ENCODE results near the gene PRR14L. TPM values are rescaled to one million over a fixed set of nuclear protein-coding genes. Genes with fewer than 3 reads are reported as not detected.

The PRR14L gene
- total and polyA plus RNA-seq, 4 donors: 4.5 to 20.2 (median 13.4) TPM

GRCh38 chr22:31752096-31752847 lies 2.3 kb upstream of the PRR14L start:
- Histone ChIP-seq H3K4me1 (ENCODE audit: control insufficient read depth in 4 of 4, insufficient read depth in 4 of 4, low read length in 3 of 4) (peaks cover 6 to 69% (median 52%) of the 10 kb centered on the region in 4 donors), H3K27me3 (ENCODE audit: control insufficient read depth in 4 of 4, insufficient read depth in 4 of 4, low read length in 3 of 4) (no peaks in the 10 kb centered on the region), H3K9ac (ENCODE audit: low read depth in 1 of 2, low read length in 2 of 2) (peak overlapping the region; percentile 75 to 99), H3K9me3 (ENCODE audit: control insufficient read depth in 4 of 4, low read length in 3 of 4) (no peaks in the 10 kb centered on the region), H3K27ac (ENCODE audit: low read depth in 1 of 2, low read length in 2 of 2) (peak overlapping the region; percentile 90 to 97), H3K4me3 (ENCODE audit: low read depth in 1 of 3, low read length in 3 of 3) (no peak overlapping the region), H3K36me3 (ENCODE audit: control insufficient read depth in 4 of 4, insufficient read depth in 3 of 4, low read depth in 1 of 4, low read length in 3 of 4) (no peaks in the 10 kb centered on the region)
- WGBS: 84% methylated on average over 7 of the region's 7 CpGs
- DNase-seq (ENCODE audit: low spot score): no peak
- TF ChIP-seq RAD21 (IDR thresholded peaks at IDR 0.05) (no peak), HNF4G (IDR thresholded peaks at IDR 0.05) (no peak), JUND (IDR thresholded peaks at IDR 0.05) (no peak), EGR1 (IDR thresholded peaks at IDR 0.05; ENCODE audit: low read depth in 2 of 2) (no peak), NR2F2 (IDR thresholded peaks at IDR 0.05) (no peak), SP1 (IDR thresholded peaks at IDR 0.05) (no peak), YY1 (IDR thresholded peaks at IDR 0.05) (no peak), HNF4A (conservative IDR thresholded peaks at IDR 0.05) (no peak), TAF1 (conservative IDR thresholded peaks at IDR 0.05) (no peak), GABPA (IDR thresholded peaks at IDR 0.05 in 1 of 2, conservative IDR thresholded peaks at IDR 0.05 in 1 of 2) (no peak)
- TF ChIP-seq, protein P1, sequence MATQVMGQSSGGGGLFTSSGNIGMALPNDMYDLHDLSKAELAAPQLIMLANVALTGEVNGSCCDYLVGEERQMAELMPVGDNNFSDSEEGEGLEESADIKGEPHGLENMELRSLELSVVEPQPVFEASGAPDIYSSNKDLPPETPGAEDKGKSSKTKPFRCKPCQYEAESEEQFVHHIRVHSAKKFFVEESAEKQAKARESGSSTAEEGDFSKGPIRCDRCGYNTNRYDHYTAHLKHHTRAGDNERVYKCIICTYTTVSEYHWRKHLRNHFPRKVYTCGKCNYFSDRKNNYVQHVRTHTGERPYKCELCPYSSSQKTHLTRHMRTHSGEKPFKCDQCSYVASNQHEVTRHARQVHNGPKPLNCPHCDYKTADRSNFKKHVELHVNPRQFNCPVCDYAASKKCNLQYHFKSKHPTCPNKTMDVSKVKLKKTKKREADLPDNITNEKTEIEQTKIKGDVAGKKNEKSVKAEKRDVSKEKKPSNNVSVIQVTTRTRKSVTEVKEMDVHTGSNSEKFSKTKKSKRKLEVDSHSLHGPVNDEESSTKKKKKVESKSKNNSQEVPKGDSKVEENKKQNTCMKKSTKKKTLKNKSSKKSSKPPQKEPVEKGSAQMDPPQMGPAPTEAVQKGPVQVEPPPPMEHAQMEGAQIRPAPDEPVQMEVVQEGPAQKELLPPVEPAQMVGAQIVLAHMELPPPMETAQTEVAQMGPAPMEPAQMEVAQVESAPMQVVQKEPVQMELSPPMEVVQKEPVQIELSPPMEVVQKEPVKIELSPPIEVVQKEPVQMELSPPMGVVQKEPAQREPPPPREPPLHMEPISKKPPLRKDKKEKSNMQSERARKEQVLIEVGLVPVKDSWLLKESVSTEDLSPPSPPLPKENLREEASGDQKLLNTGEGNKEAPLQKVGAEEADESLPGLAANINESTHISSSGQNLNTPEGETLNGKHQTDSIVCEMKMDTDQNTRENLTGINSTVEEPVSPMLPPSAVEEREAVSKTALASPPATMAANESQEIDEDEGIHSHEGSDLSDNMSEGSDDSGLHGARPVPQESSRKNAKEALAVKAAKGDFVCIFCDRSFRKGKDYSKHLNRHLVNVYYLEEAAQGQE (IDR thresholded peaks at IDR 0.05): no peak

- H3K4me1 ChIP-seq (ENCODE audit: control insufficient read depth in 4 of 4, insufficient read depth in 4 of 4, low read length in 3 of 4): peaks cover 6 to 57% (median 44%) of the 10 kb centered on the region in 4 donors
- H3K36me3 ChIP-seq (ENCODE audit: control insufficient read depth in 4 of 4, insufficient read depth in 3 of 4, low read depth in 1 of 4, low read length in 3 of 4): no peaks in the 10 kb centered on the region
- no peak for DNase-seq (ENCODE audit: low spot score)
- peak overlapping the region; percentile 54 to 79 for H3K9ac ChIP-seq (ENCODE audit: low read depth in 1 of 2, low read length in 2 of 2)
- peak overlapping the region in 1 of 3 donors; percentile 79 for H3K4me3 ChIP-seq (ENCODE audit: low read depth in 1 of 3, low read length in 3 of 3)
- 68% methylated on average over 16 of the region's 16 CpGs for WGBS
- TF ChIP-seq EGR1 (IDR thresholded peaks at IDR 0.05; ENCODE audit: low read depth in 2 of 2): no peak
- TF ChIP-seq FOXA1 (IDR thresholded peaks at IDR 0.05): no peak
- TF ChIP-seq HNF4A (conservative IDR thresholded peaks at IDR 0.05): no peak
- TF ChIP-seq, protein P2, sequence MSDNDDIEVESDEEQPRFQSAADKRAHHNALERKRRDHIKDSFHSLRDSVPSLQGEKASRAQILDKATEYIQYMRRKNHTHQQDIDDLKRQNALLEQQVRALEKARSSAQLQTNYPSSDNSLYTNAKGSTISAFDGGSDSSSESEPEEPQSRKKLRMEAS (IDR thresholded peaks at IDR 0.05): no peak
- TF ChIP-seq RAD21 (IDR thresholded peaks at IDR 0.05): no peak
- TF ChIP-seq, protein P1 (IDR thresholded peaks at IDR 0.05): no peak
- no peak for TF ChIP-seq TAF1 (conservative IDR thresholded peaks at IDR 0.05)
- no peak for TF ChIP-seq JUND (IDR thresholded peaks at IDR 0.05)
- no peak for TF ChIP-seq NR2F2 (IDR thresholded peaks at IDR 0.05)
- TF ChIP-seq, protein P3, sequence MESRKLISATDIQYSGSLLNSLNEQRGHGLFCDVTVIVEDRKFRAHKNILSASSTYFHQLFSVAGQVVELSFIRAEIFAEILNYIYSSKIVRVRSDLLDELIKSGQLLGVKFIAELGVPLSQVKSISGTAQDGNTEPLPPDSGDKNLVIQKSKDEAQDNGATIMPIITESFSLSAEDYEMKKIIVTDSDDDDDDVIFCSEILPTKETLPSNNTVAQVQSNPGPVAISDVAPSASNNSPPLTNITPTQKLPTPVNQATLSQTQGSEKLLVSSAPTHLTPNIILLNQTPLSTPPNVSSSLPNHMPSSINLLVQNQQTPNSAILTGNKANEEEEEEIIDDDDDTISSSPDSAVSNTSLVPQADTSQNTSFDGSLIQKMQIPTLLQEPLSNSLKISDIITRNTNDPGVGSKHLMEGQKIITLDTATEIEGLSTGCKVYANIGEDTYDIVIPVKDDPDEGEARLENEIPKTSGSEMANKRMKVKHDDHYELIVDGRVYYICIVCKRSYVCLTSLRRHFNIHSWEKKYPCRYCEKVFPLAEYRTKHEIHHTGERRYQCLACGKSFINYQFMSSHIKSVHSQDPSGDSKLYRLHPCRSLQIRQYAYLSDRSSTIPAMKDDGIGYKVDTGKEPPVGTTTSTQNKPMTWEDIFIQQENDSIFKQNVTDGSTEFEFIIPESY (IDR thresholded peaks at IDR 0.05): no peak
- H3K9me3 ChIP-seq (ENCODE audit: control insufficient read depth in 4 of 4, low read length in 3 of 4): no peaks in the 10 kb centered on the region
- H3K27me3 ChIP-seq (ENCODE audit: control insufficient read depth in 4 of 4, insufficient read depth in 4 of 4, low read length in 3 of 4): no peaks in the 10 kb centered on the region
- H3K27ac ChIP-seq (ENCODE audit: low read depth in 1 of 2, low read length in 2 of 2): peak overlapping the region in 1 of 2 donors; percentile 90
These were observed 693 bp upstream of the PRR14L start for GRCh38 chr22:31750365-31751284.
